GM23338 (cell line): ENCODE results near the gene SDHAF1. TPM values are rescaled to one million over a fixed set of nuclear protein-coding genes. Genes with fewer than 3 reads are reported as not detected.

Experiments
- ATAC-seq: fragments of 200-7000 bp; cut with Tn5 transposase; 3 replicates; pipeline ENCODE4 v1.9.1; 2020
- DNase-seq: peaks from one replicate; pipeline ENCODE4 v3.0.0-alpha.2; 2015; ENCODE audit warnings: low spot score
- H2AFZ ChIP-seq: fragments of 200-600 bp; sonication (generic); 2 replicates; pipeline ENCODE4 v1.8.0; 2016; ENCODE audit warnings: antibody characterized with exemption, mild to moderate bottlenecking, moderate library complexity
- H3F3A ChIP-seq: fragments of 200-600 bp; sonication (generic); replicated peaks from 2 replicates; pipeline ENCODE4 v1.8.0; 2017; ENCODE audit warnings: antibody characterized with exemption, mixed run types, low read depth
- H3K27ac ChIP-seq: fragments of 200-600 bp; sonication (generic); 2 replicates; pipeline ENCODE4 v1.6.1; 2016; ENCODE audit warnings: low read depth
- H3K27me3 ChIP-seq: fragments of 200-600 bp; sonication (generic); 2 replicates; pipeline ENCODE4 v1.8.0; 2016; ENCODE audit warnings: mild to moderate bottlenecking, mixed run types, moderate library complexity; ENCODE audit not compliant: insufficient read depth
- H3K36me3 ChIP-seq: fragments of 200-600 bp; sonication (generic); 2 replicates; pipeline ENCODE4 v1.8.0; 2016; ENCODE audit warnings: mild to moderate bottlenecking; ENCODE audit not compliant: insufficient read depth
- H3K4me1 ChIP-seq: fragments of 200-600 bp; sonication (generic); 2 replicates; pipeline ENCODE4 v1.8.0; 2016; ENCODE audit warnings: mild to moderate bottlenecking, moderate library complexity; ENCODE audit not compliant: insufficient read depth
- H3K4me2 ChIP-seq: fragments of 200-600 bp; sonication (generic); 2 replicates; pipeline ENCODE4 v1.7.1; 2017; ENCODE audit warnings: mixed run types
- H3K4me3 ChIP-seq: fragments of 200-600 bp; sonication (generic); 2 replicates; pipeline ENCODE4 v1.6.1; 2016; ENCODE audit warnings: mixed run types
- H3K79me2 ChIP-seq: fragments of 200-600 bp; sonication (generic); replicated peaks from 2 replicates; pipeline ENCODE4 v1.8.0; 2017; ENCODE audit warnings: mild to moderate bottlenecking; ENCODE audit not compliant: insufficient read depth
- H3K9me2 ChIP-seq: fragments of 200-600 bp; sonication (generic); 2 replicates; pipeline ENCODE4 v1.8.0; 2017; ENCODE audit not compliant: insufficient read depth
- H4K20me1 ChIP-seq: fragments of 200-600 bp; sonication (generic); replicated peaks from 2 replicates; pipeline ENCODE4 v1.8.0; 2017; ENCODE audit warnings: mild to moderate bottlenecking; ENCODE audit not compliant: insufficient read depth
- H3K27ac Mint-ChIP-seq: 2 replicates; pipeline ENCODE4 v1.8.0; 2020; ENCODE audit warnings: inconsistent platforms, mild to moderate bottlenecking, moderate library complexity, mixed read lengths
- H3K27me3 Mint-ChIP-seq: 3 replicates; pipeline ENCODE4 v1.8.0; 2022; ENCODE audit warnings: low read depth, mild to moderate bottlenecking, moderate library complexity, mixed read lengths, inconsistent platforms; ENCODE audit not compliant: insufficient read depth, poor library complexity
- H3K36me3 Mint-ChIP-seq: 3 replicates; pipeline ENCODE4 v1.8.0; 2021; ENCODE audit warnings: low read depth, mild to moderate bottlenecking, inconsistent platforms, moderate library complexity, mixed read lengths
- H3K4me1 Mint-ChIP-seq: 3 replicates; pipeline ENCODE4 v1.8.0; 2020; ENCODE audit warnings: mild to moderate bottlenecking, inconsistent platforms, mixed read lengths
- H3K4me3 Mint-ChIP-seq: 3 replicates; pipeline ENCODE4 v1.8.0; 2021; ENCODE audit warnings: moderate library complexity, mild to moderate bottlenecking, inconsistent platforms, mixed read lengths
- H3K9me3 Mint-ChIP-seq: 3 replicates; pipeline ENCODE4 v1.8.0; 2020; ENCODE audit warnings: moderate library complexity, mild to moderate bottlenecking, inconsistent platforms, mixed read lengths
- CREB1 ChIP-seq: fragments of 250-450 bp; sonication (Bioruptor Pico); IDR thresholded peaks from 2 replicates; pipeline ENCODE4 v1.5.0; 2020; ENCODE audit warnings: low read depth, mild to moderate bottlenecking, moderate library complexity
- CTCF ChIP-seq, 2 experiments: fragments of 200-600 bp in 1 of 2; sonication (generic) in 1 of 2; conservative IDR thresholded peaks; 2 replicates each; pipeline versions ENCODE4 v1.5.1 to v1.6.1; 2016 to 2017; ENCODE audit warnings: antibody characterized with exemption in 2 of 2, low read depth in 2 of 2, mild to moderate bottlenecking in 2 of 2, moderate library complexity in 1 of 2
- ETS1 ChIP-seq: IDR thresholded peaks from 2 replicates; pipeline ENCODE4 v1.6.1; 2016; ENCODE audit warnings: antibody characterized with exemption
- EZH2 ChIP-seq: fragments of 200-600 bp; sonication (generic); IDR thresholded peaks from one replicate; pipeline ENCODE4 v1.8.0; 2017; ENCODE audit warnings: antibody characterized with exemption, mild to moderate bottlenecking, low read depth; ENCODE audit not compliant: unreplicated experiment
- EZH2phosphoT487 ChIP-seq: fragments of 200-600 bp; sonication (generic); IDR thresholded peaks from one replicate; pipeline ENCODE4 v1.8.1; 2018; ENCODE audit warnings: antibody characterized with exemption; ENCODE audit not compliant: unreplicated experiment
- JUNB ChIP-seq: IDR thresholded peaks from one replicate; pipeline ENCODE4 v1.6.1; 2016; ENCODE audit warnings: antibody characterized with exemption; ENCODE audit not compliant: unreplicated experiment
- NANOG ChIP-seq: IDR thresholded peaks from 2 replicates; pipeline ENCODE4 v1.6.1; 2016; ENCODE audit warnings: antibody characterized with exemption, borderline replicate concordance
- POLR2AphosphoS5 ChIP-seq: IDR thresholded peaks from 2 replicates; pipeline ENCODE4 v1.6.1; 2016; ENCODE audit warnings: antibody characterized with exemption, low read depth
- REST ChIP-seq: IDR thresholded peaks from one replicate; pipeline ENCODE4 v1.6.1; 2018; ENCODE audit warnings: antibody characterized with exemption; ENCODE audit not compliant: unreplicated experiment
- STAT1 ChIP-seq: IDR thresholded peaks from one replicate; pipeline ENCODE4 v1.6.1; 2016; ENCODE audit warnings: antibody characterized with exemption; ENCODE audit not compliant: unreplicated experiment
- ZNF114 ChIP-seq: fragments of 250-450 bp; sonication (Bioruptor Pico); IDR thresholded peaks from 2 replicates; pipeline ENCODE4 v1.5.0; 2020; ENCODE audit warnings: mild to moderate bottlenecking, moderate library complexity
- ZNF331 ChIP-seq: fragments of 250-450 bp; sonication (Bioruptor Pico); IDR thresholded peaks from 2 replicates; pipeline ENCODE4 v1.5.0; 2020; ENCODE audit warnings: low read depth, mild to moderate bottlenecking, moderate library complexity
- ZNF462 ChIP-seq: fragments of 250-450 bp; sonication (Bioruptor Pico); IDR thresholded peaks from 2 replicates; pipeline ENCODE4 v1.5.0; 2020; ENCODE audit warnings: mild to moderate bottlenecking, moderate library complexity
- polyA plus RNA-seq: library from polyadenylated mRNA; unstranded; fragments of >200 nt; fragmentation: Nextera tagmentation; extraction: Ambion mirVana; gene quantifications from 2 replicates; pipeline ENCODE4 v1.2.1, GENCODE V29; 2016
- total RNA-seq: library from RNA; depleted of rRNA; stranded (reverse); fragments of >200 nt; shearing (Covaris generic); gene quantifications from 2 replicates; pipeline ENCODE4 v1.2.3, GENCODE V29; 2014

The SDHAF1 gene
- total and polyA plus RNA-seq, 2 experiments from 2014 or later, result 19.9 to 55.9 TPM

GRCh38 chr19:35978271-35978670, 16.7 kb upstream of the SDHAF1 start:
- Histone ChIP-seq H3F3A (no peaks in the 10 kb centered on the region), H4K20me1 (no peaks in the 10 kb centered on the region), H3K79me2 (no peaks in the 10 kb centered on the region), H3K27me3 (no peaks in the 10 kb centered on the region), H3K9me2 (no peaks in the 10 kb centered on the region), H3K4me3 (no peak overlapping the region), H3K36me3 (no peaks in the 10 kb centered on the region), H3K4me1 (peaks cover 5% of the 10 kb centered on the region; the same call in 1 of the 2 replicates), H3K27ac (no peak overlapping the region), H2AFZ (peak overlapping the region; percentile 76; the same call in 1 of the 2 replicates), H3K4me2 (no peak overlapping the region)
- no peak for DNase-seq
- H3K4me3 Mint-ChIP-seq, result no peak overlapping the region
- H3K9me3 Mint-ChIP-seq, result no peaks in the 10 kb centered on the region; the same call in 2 of the 3 replicates
- H3K36me3 Mint-ChIP-seq, result no peaks in the 10 kb centered on the region
- no peak overlapping the region for H3K27ac Mint-ChIP-seq
- peaks cover 14% of the 10 kb centered on the region for H3K4me1 Mint-ChIP-seq
- TF ChIP-seq JUNB (no peak), CTCF (conservative IDR thresholded peaks at IDR 0.05; ENCODE audit: low read depth in 2 of 2) (no peak), ETS1 (no peak), EZH2 (no peak), ZNF331 (CRISPR knock-in tag) (no peak), ZNF114 (no peak), NANOG (no peak), ZNF462 (CRISPR knock-in tag) (no peak), POLR2AphosphoS5 (no peak), REST (no peak), EZH2phosphoT487 (no peak), STAT1 (no peak), CREB1 (CRISPR knock-in tag) (no peak)
- ATAC-seq, result peak; percentile 11
- H3K27me3 Mint-ChIP-seq, result peaks cover 18% of the 10 kb centered on the region
